ENCODE results near the gene WIPF2. TPM values are rescaled to one million over a fixed set of nuclear protein-coding genes. Genes with fewer than 3 reads are reported as not detected.

Gene WIPF2
- total RNA-seq, 1 donor from 2014 or later: 38.3 TPM

GRCh38 chr17:40319651-40320540 is 100.8 kb downstream of the WIPF2 start:
- Histone ChIP-seq H3K9me3 (no peaks in the 10 kb centered on the region), H3K27ac (peak overlapping the region; percentile 98), H3K4me3 (peak overlapping the region; percentile 100), H3K36me3 (no peaks in the 10 kb centered on the region), H3K27me3 (no peaks in the 10 kb centered on the region), H3K4me1 (peaks cover 74% of the 10 kb centered on the region)
- intact Hi-C loops (cut with DNase I): no loop called here
- no peak for TF ChIP-seq CTCF (IDR thresholded peaks at IDR 0.05)
- DNase-seq (peak; percentile 85), ATAC-seq (no peak)

- H3K27ac ChIP-seq: peak overlapping the region; percentile 98
- H3K4me1 ChIP-seq: peaks cover 75% of the 10 kb centered on the region
- peak; percentile 81 for DNase-seq
- no peaks in the 10 kb centered on the region for H3K27me3 ChIP-seq
- intact Hi-C loops (cut with DNase I): no loop called here
- no peaks in the 10 kb centered on the region for H3K9me3 ChIP-seq
- H3K36me3 ChIP-seq: no peaks in the 10 kb centered on the region
- no peak for TF ChIP-seq CTCF (IDR thresholded peaks at IDR 0.05)
- H3K4me3 ChIP-seq: peak overlapping the region; percentile 100
- ATAC-seq: no peak
Measured at GRCh38 chr17:40320756-40321523, 101.8 kb downstream of the WIPF2 start.

- ATAC-seq: no peak
- H3K27me3 ChIP-seq: no peaks in the 10 kb centered on the region
- no peaks in the 10 kb centered on the region for H3K36me3 ChIP-seq
- H3K4me3 ChIP-seq: peak overlapping the region; percentile 100
- TF ChIP-seq CTCF (IDR thresholded peaks at IDR 0.05): no peak
- no peaks in the 10 kb centered on the region for H3K9me3 ChIP-seq
- intact Hi-C loops (cut with DNase I): no loop called here
- H3K27ac ChIP-seq: peak overlapping the region; percentile 98
- H3K4me1 ChIP-seq: peaks cover 75% of the 10 kb centered on the region
- DNase-seq: no peak
Measured at GRCh38 chr17:40321524-40321929, 102.4 kb downstream of the WIPF2 start.

- Histone ChIP-seq H3K9me3 (no peaks in the 10 kb centered on the region), H3K27ac (peak overlapping the region; percentile 98), H3K4me1 (peaks cover 75% of the 10 kb centered on the region), H3K4me3 (peak overlapping the region; percentile 100), H3K27me3 (no peaks in the 10 kb centered on the region), H3K36me3 (no peaks in the 10 kb centered on the region)
- no peak for TF ChIP-seq CTCF (IDR thresholded peaks at IDR 0.05)
- ATAC-seq: no peak
- intact Hi-C loops (cut with DNase I): no loop called here
- DNase-seq: peak; percentile 80
Measured at GRCh38 chr17:40321961-40322357, 102.9 kb downstream of the WIPF2 start.

- DNase-seq: peak; percentile 89
- peak overlapping the region; percentile 98 for H3K27ac ChIP-seq
- intact Hi-C loops (cut with DNase I): no loop called here
- no peaks in the 10 kb centered on the region for H3K36me3 ChIP-seq
- H3K9me3 ChIP-seq: no peaks in the 10 kb centered on the region
- H3K27me3 ChIP-seq: no peaks in the 10 kb centered on the region
- peak; percentile 62 for ATAC-seq
- peaks cover 76% of the 10 kb centered on the region for H3K4me1 ChIP-seq
- peak overlapping the region; percentile 100 for H3K4me3 ChIP-seq
- TF ChIP-seq CTCF (IDR thresholded peaks at IDR 0.05): no peak
Measured at GRCh38 chr17:40322358-40323315, 103.5 kb downstream of the WIPF2 start.
